Stimulated activated CD4-positive, alpha-beta T cell treated with anti-CD3 and anti-CD28 coated beads, Interleukin-15, amount 100 ng/mL, for 24 hours (primary cell): ENCODE data around the gene NAP1L4.

Experiments
- DNase-seq: peaks from one replicate; pipeline ENCODE4 v3.0.0-alpha.2; 2020

The NAP1L4 gene

GRCh38 chr11:3010521-3011275 lies 18.6 kb upstream of the NAP1L4 start:
- no peak for DNase-seq

DNA sequence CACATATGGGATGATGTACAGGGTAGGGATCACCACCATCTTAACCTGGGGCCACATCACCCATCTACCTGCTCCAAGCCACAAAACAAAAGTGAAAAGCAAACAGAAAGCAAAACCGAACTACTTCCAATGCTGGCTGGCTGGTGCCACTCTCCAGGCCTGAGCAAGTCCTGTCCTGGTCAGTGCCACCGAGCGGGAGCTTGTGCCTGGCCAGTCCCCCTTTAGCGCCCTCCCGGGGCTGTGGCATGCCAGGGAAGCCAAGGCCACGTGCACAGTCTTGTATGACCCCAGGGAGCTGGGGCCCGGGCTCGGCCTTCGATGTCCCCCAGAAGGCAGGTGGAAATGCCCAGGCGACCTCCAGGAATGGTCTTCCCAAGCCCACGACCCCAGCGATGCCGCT lies 17.9 kb upstream of the NAP1L4 start:
- no peak for DNase-seq

GRCh38 chr11:3009481-3009880 lies 17.4 kb upstream of the NAP1L4 start:
- no peak for DNase-seq

DNA sequence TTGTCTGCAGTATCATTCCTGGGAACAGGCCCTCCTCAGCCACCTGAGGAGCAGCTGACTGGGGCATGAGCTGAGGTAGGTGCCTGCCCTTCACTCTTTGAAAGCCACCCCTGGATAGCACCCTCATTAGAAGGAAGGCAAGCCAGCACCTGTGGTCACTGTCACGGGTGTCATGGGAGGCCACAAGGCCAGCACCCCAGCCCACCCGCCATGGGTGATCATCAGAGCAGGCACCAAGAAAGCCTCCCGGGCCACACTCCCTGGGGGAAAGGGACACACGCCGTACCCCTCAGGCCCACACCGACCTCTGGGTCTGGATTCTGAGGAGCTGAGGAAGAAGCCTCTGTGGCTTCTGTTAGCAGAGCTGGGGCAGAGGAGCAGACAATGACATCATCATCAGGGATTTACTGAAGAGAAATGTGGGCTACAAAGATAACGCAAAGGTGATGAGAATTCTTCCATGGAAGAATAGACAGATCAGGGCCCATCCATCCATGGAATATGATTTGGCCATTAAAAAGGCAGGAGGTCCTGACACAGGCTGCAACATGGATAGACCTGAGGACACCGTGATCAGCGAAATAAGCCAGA lies 16.7 kb upstream of the NAP1L4 start:
- DNase-seq = no peak

DNA sequence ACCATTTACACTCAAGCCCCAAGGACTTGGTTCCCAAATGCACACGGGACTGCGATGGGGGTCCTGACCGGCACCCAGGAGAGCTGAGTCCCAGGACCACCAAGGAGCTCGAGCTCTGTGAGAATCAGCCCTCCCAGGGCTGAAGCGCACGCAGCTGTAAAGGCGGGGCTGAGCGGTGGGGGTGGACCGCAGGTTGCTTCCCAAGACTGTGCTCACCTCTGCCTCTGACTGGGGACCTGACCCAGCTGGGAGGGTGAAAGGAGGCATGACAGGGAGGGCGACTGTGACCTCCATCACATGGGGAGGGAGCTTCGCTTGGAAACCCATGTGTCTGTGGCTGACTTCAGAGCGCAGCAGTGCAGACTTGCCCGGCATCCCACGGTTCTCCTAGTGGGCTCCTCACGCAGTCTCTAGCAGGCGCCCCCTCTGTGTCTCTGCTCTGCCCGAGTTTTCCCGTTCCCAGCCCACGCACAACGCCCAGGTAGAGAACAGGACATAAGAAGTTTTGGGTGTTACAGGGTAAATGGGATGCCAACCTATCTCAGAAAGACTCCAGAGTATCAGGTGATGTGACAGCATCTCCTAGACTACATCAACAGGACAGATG lies 15.4 kb upstream of the NAP1L4 start:
- DNase-seq = no peak

GRCh38 chr11:3006505-3007260 lies 14.6 kb upstream of the NAP1L4 start:
- no peak for DNase-seq

- DNase-seq = no peak
These were observed 12.4 kb upstream of the NAP1L4 start for GRCh38 chr11:3004481-3004880.

- DNase-seq = no peak
These were observed 11.5 kb upstream of the NAP1L4 start for GRCh38 chr11:3003396-3004231.

- no peak for DNase-seq
These were observed 10.7 kb upstream of the NAP1L4 start for GRCh38 chr11:3002871-3003270.

DNA sequence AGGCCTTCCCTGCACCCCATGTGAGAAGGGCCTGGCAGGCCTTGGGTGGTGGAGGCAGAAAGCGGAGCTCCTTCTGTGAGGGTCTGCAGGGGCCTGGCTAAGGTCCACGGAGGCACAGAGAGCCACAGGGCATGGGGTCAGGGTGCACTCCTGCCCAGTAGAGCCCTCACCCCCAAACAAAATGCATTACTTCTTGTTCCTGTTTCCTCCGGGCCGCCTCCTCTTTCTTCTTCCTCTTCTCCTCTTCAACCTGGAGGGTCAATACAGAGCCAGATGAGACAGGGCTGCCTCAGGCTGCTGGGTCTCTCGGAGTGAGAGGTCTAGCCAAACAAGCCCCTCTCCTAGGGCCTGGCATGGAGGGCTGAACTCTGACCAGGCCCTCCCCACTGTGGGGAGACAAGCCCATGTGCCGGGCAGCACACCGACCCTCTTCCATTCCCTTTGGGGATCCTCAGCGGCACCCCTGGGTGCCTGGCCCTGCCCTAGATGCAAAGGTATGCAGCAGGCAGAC lies 10.3 kb upstream of the NAP1L4 start:
- no peak for DNase-seq

GRCh38 chr11:3001496-3001895 lies 9.4 kb upstream of the NAP1L4 start:
- no peak for DNase-seq

- DNase-seq = no peak
These were observed 8.2 kb upstream of the NAP1L4 start for GRCh38 chr11:3000032-3000961.

- DNase-seq = no peak
These were observed 7.4 kb upstream of the NAP1L4 start for GRCh38 chr11:2999464-2999998.

DNA sequence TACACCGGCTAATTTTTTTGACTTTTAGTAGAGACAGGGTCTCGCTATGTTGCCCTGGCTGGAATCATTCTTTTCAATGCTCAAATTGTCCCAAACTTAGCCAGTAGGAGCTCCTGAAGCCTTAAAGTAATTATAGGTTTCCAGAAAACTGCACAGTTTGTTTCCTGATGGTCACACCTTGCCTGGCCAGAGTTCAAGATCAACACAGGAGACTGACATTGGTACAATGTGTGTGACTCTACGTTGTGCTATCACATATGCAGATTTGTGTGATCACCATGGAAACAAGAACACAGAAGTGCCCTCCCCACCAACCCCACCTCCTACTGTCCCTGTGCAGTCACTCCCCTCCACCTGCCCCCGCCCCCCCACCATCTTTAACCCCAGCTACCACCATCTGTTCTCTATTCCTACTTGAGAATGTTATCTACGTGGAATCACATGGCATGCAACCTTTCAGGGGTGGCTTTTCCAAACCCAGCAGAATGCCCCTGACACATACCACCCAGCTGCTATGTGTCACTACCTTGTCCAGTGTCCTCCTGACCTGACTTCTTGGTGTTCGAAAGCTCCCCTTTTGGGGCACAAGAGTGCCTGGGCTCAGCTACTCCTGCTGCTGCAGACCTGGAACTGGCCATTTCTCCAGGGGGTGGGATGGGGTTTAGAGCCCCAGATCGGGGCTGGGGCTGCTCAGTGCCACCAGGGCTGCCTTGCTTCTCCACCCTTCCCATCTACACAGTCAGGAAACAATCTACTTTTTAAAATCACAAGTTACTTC lies 6.1 kb upstream of the NAP1L4 start:
- DNase-seq = no peak

GRCh38 chr11:2997406-2997805 lies 5.3 kb upstream of the NAP1L4 start:
- no peak for DNase-seq

- DNase-seq = no peak
These were observed 4.8 kb upstream of the NAP1L4 start for GRCh38 chr11:2996976-2997375.

GRCh38 chr11:2995893-2996554 lies 3.9 kb upstream of the NAP1L4 start:
- DNase-seq = no peak

DNA sequence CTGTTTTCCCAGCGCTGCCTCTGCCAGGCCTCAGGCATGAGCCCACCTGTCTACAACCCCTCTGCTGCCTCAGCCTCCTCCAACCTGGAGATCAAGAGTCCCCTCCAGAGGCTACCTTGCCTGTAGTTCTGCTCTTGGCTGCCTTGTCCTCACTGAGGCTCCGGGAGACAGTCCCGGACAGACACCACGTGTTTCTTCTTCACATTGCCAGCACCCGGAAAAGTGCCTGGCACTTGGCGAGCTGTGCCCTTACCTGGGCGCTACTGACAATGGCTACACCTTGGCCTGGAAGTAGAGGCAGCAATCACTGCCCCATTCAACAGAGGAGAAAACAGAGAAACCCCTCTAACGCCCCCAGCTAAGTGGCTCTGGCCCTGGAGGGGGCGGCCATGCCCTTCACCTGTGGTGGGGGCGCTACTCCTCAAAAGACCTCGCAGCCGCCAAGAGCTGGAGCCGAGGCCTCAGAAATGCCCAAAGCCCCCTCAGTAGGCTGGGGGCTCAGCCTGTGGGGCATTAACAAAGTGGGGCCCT lies 3.0 kb upstream of the NAP1L4 start:
- no peak for DNase-seq

DNA sequence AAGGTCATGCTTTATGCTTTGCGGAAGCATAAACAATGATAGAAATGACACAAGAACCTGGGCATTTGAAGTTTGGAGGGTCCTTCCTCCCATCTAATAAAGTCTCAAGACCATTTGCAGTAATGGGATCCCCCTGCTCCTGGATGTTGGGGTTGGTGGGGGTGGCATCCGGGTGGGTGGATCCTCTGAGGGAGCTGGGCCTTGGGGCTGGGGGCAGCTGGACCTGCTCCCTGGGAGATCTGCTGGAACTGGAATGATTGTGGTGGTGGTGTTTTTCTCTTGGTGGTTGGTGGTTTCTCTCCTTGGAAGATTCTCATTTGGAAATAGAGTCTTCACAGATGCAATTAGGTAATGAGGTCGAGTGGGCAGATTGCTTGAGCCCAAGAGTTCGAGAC lies 2.2 kb upstream of the NAP1L4 start:
- DNase-seq = no peak

DNA sequence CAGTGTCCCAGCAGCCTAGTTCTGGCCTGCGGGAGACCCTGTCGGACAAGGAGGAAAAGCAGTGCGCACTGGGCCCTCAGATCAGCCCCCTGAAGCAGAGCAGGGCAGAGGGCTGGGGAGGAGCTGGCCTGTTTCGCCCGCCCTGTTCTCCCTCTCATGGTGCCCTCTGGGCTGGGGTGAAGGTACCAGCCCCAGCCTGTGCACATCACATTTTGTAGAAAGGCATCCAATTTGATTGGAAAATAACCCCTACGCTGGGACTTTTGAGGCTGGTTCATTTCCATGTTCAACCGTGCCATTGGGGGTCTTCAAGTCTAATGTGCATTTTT lies 832 bp upstream of the NAP1L4 start:
- DNase-seq = no peak
